ENCODE measurements around the gene AKAIN1. TPM values are rescaled to one million over a fixed set of nuclear protein-coding genes. Genes with fewer than 3 reads are reported as not detected.

The AKAIN1 gene
- total RNA-seq, 1 donor, result not detected

GRCh38 chr18:5164903-5165302 is 32.2 kb downstream of the AKAIN1 start:
- H3K4me3 ChIP-seq (ENCODE audit: insufficient read depth, low read length), result no peak overlapping the region
- no peak overlapping the region for H3K27ac ChIP-seq (ENCODE audit: low read depth, low read length)
- H3K9me3 ChIP-seq (ENCODE audit: low read depth, low read length), result peaks cover 1% of the 10 kb centered on the region
- no peaks in the 10 kb centered on the region for H3K27me3 ChIP-seq (ENCODE audit: insufficient read depth, low read length)
- H3K4me1 ChIP-seq (ENCODE audit: insufficient read depth, low read length), result no peaks in the 10 kb centered on the region
- no peaks in the 10 kb centered on the region for H3K36me3 ChIP-seq (ENCODE audit: insufficient read depth, low read length)
- H2AFZ ChIP-seq (ENCODE audit: low read length), result no peak overlapping the region
- H3K79me2 ChIP-seq (ENCODE audit: insufficient read depth, low read length), result no peaks in the 10 kb centered on the region
- DNase-seq (ENCODE audit: insufficient read length, low spot score, missing footprints), result no peak
- no peak for TF ChIP-seq CTCF (IDR thresholded peaks at IDR 0.05; ENCODE audit: extremely low read depth, low read depth, low read length)
- H3K4me2 ChIP-seq (ENCODE audit: insufficient read depth, low read length), result no peak overlapping the region
- no peaks in the 10 kb centered on the region for H4K20me1 ChIP-seq (ENCODE audit: insufficient read depth, low read length)

- no peak for DNase-seq (ENCODE audit: insufficient read length, low spot score, missing footprints)
- no peaks in the 10 kb centered on the region for H4K20me1 ChIP-seq (ENCODE audit: insufficient read depth, low read length)
- peaks cover 4% of the 10 kb centered on the region for H3K9me3 ChIP-seq (ENCODE audit: low read depth, low read length)
- TF ChIP-seq CTCF (IDR thresholded peaks at IDR 0.05; ENCODE audit: extremely low read depth, low read depth, low read length), result no peak
- no peaks in the 10 kb centered on the region for H3K27me3 ChIP-seq (ENCODE audit: insufficient read depth, low read length)
- no peak overlapping the region for H3K4me3 ChIP-seq (ENCODE audit: insufficient read depth, low read length)
- no peak overlapping the region for H3K27ac ChIP-seq (ENCODE audit: low read depth, low read length)
- H3K4me1 ChIP-seq (ENCODE audit: insufficient read depth, low read length), result no peaks in the 10 kb centered on the region
- H3K36me3 ChIP-seq (ENCODE audit: insufficient read depth, low read length), result no peaks in the 10 kb centered on the region
- H2AFZ ChIP-seq (ENCODE audit: low read length), result no peak overlapping the region
- no peaks in the 10 kb centered on the region for H3K79me2 ChIP-seq (ENCODE audit: insufficient read depth, low read length)
- H3K4me2 ChIP-seq (ENCODE audit: insufficient read depth, low read length), result no peak overlapping the region
These were observed 34.9 kb downstream of the AKAIN1 start for GRCh38 chr18:5162111-5162510.

- no peak overlapping the region for H3K4me3 ChIP-seq (ENCODE audit: insufficient read depth, low read length)
- no peaks in the 10 kb centered on the region for H3K27me3 ChIP-seq (ENCODE audit: insufficient read depth, low read length)
- no peak for TF ChIP-seq CTCF (IDR thresholded peaks at IDR 0.05; ENCODE audit: extremely low read depth, low read depth, low read length)
- H3K79me2 ChIP-seq (ENCODE audit: insufficient read depth, low read length), result no peaks in the 10 kb centered on the region
- DNase-seq (ENCODE audit: insufficient read length, low spot score, missing footprints), result no peak
- H3K4me1 ChIP-seq (ENCODE audit: insufficient read depth, low read length), result no peaks in the 10 kb centered on the region
- no peaks in the 10 kb centered on the region for H4K20me1 ChIP-seq (ENCODE audit: insufficient read depth, low read length)
- H3K4me2 ChIP-seq (ENCODE audit: insufficient read depth, low read length), result no peak overlapping the region
- no peaks in the 10 kb centered on the region for H3K36me3 ChIP-seq (ENCODE audit: insufficient read depth, low read length)
- no peak overlapping the region for H2AFZ ChIP-seq (ENCODE audit: low read length)
- no peak overlapping the region for H3K27ac ChIP-seq (ENCODE audit: low read depth, low read length)
- peaks cover 4% of the 10 kb centered on the region for H3K9me3 ChIP-seq (ENCODE audit: low read depth, low read length)
These were observed 38.0 kb downstream of the AKAIN1 start for GRCh38 chr18:5159080-5159479.

- H3K27me3 ChIP-seq (ENCODE audit: insufficient read depth, low read length), result no peaks in the 10 kb centered on the region
- no peak overlapping the region for H3K4me3 ChIP-seq (ENCODE audit: insufficient read depth, low read length)
- peaks cover 4% of the 10 kb centered on the region for H3K9me3 ChIP-seq (ENCODE audit: low read depth, low read length)
- H3K36me3 ChIP-seq (ENCODE audit: insufficient read depth, low read length), result no peaks in the 10 kb centered on the region
- no peak for DNase-seq (ENCODE audit: insufficient read length, low spot score, missing footprints)
- H2AFZ ChIP-seq (ENCODE audit: low read length), result no peak overlapping the region
- no peaks in the 10 kb centered on the region for H3K79me2 ChIP-seq (ENCODE audit: insufficient read depth, low read length)
- TF ChIP-seq CTCF (IDR thresholded peaks at IDR 0.05; ENCODE audit: extremely low read depth, low read depth, low read length), result no peak
- H4K20me1 ChIP-seq (ENCODE audit: insufficient read depth, low read length), result no peaks in the 10 kb centered on the region
- H3K4me1 ChIP-seq (ENCODE audit: insufficient read depth, low read length), result no peaks in the 10 kb centered on the region
- H3K27ac ChIP-seq (ENCODE audit: low read depth, low read length), result no peak overlapping the region
- no peak overlapping the region for H3K4me2 ChIP-seq (ENCODE audit: insufficient read depth, low read length)
These were observed 38.5 kb downstream of the AKAIN1 start for GRCh38 chr18:5158587-5158986.

All from osteoblast (primary cell).